WERI-Rb-1 (cell line): ENCODE data around the gene TEX55.
A peak's percentile ranks its signal among the peaks of the same experiment; 100 is the strongest.

Source experiments
- DNase-seq: peaks from one replicate; pipeline ENCODE4 v3.0.0-alpha.2; 2020
- H3K27ac ChIP-seq: fragments of 250-450 bp; sonication (Bioruptor Pico); 2 replicates; pipeline ENCODE4 v1.5.1; 2020; ENCODE audit warnings: mild to moderate bottlenecking, moderate library complexity
- H3K27me3 ChIP-seq: fragments of 250-450 bp; sonication (Bioruptor Pico); 2 replicates; pipeline ENCODE4 v1.5.1; 2021; ENCODE audit warnings: mild to moderate bottlenecking, low read depth, moderate library complexity; ENCODE audit not compliant: insufficient read depth, severe bottlenecking
- H3K36me3 ChIP-seq: fragments of 250-450 bp; sonication (Bioruptor Pico); 2 replicates; pipeline ENCODE4 v1.5.1; 2020; ENCODE audit warnings: mild to moderate bottlenecking, moderate library complexity
- H3K4me3 ChIP-seq: 2 replicates; pipeline ENCODE4 v1.5.1; 2011; ENCODE audit warnings: low read depth, mild to moderate bottlenecking, control low read depth, low read length
- H3K9me3 ChIP-seq: fragments of 250-450 bp; sonication (Bioruptor Pico); 2 replicates; pipeline ENCODE4 v1.5.1; 2021; ENCODE audit warnings: mild to moderate bottlenecking, moderate library complexity; ENCODE audit not compliant: severe bottlenecking
- CTCF ChIP-seq: IDR thresholded peaks from 2 replicates; pipeline ENCODE4 v1.5.1; 2011; ENCODE audit warnings: low read depth, mild to moderate bottlenecking, control low read depth, inconsistent platforms, low read length

Gene TEX55

GRCh38 chr3:119140466-119140865, 5.5 kb upstream of the TEX55 start:
- Histone ChIP-seq H3K27me3 (no peaks in the 10 kb centered on the region), H3K9me3 (no peaks in the 10 kb centered on the region), H3K27ac (no peak overlapping the region), H3K36me3 (no peaks in the 10 kb centered on the region), H3K4me3 (no peak overlapping the region)
- no peak for TF ChIP-seq CTCF
- DNase-seq = no peak

GRCh38 chr3:119145128-119145499, 851 bp upstream of the TEX55 start:
- TF ChIP-seq CTCF = no peak
- Histone ChIP-seq H3K9me3 (no peaks in the 10 kb centered on the region), H3K27me3 (no peaks in the 10 kb centered on the region), H3K27ac (no peak overlapping the region), H3K36me3 (no peaks in the 10 kb centered on the region), H3K4me3 (no peak overlapping the region)
- DNase-seq = no peak

- no peak for TF ChIP-seq CTCF
- Histone ChIP-seq H3K36me3 (no peaks in the 10 kb centered on the region), H3K4me3 (no peak overlapping the region), H3K27me3 (no peaks in the 10 kb centered on the region), H3K27ac (no peak overlapping the region), H3K9me3 (no peaks in the 10 kb centered on the region)
- DNase-seq = peak; percentile 47
Observed at GRCh38 chr3:119146578-119147375, 812 bp downstream of the TEX55 start.

DNA sequence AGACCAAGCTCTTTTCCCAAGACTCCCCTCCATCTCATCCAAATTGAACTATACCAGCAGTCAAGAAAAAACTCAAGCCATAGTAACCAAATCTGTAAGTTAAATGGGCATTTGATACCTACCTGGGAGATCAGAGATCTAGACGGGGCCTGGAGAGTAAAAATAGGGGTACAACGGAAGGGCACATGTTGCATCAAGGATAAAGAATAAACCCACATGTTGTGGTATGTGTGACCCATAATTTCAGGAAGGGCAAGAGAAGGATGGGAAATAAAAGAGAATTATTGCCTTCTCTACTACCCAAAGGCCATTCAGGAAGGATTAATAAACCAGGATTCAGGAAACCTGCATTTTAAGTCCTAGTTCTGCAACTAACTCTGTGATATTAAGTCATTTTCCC, 1.5 kb downstream of the TEX55 start:
- Histone ChIP-seq H3K27me3 (no peaks in the 10 kb centered on the region), H3K36me3 (no peaks in the 10 kb centered on the region), H3K4me3 (no peak overlapping the region), H3K27ac (no peak overlapping the region), H3K9me3 (no peaks in the 10 kb centered on the region)
- no peak for DNase-seq
- TF ChIP-seq CTCF = no peak

GRCh38 chr3:119148493-119149180, 2.7 kb downstream of the TEX55 start:
- H3K27me3 ChIP-seq = no peaks in the 10 kb centered on the region
- TF ChIP-seq CTCF = no peak
- peaks cover 4% of the 10 kb centered on the region for H3K9me3 ChIP-seq
- H3K36me3 ChIP-seq = no peaks in the 10 kb centered on the region
- no peak overlapping the region for H3K4me3 ChIP-seq
- H3K27ac ChIP-seq = no peak overlapping the region
- DNase-seq = no peak
